ENCODE measurements around the gene UBN2. TPM values are rescaled to one million over a fixed set of nuclear protein-coding genes. Genes with fewer than 3 reads are reported as not detected.
"Not testable (repeated sequence)": the region's sequence is repeated elsewhere in the genome, so short reads cannot be mapped to it uniquely, and the experiment has no call there.

UBN2 gene
- total RNA-seq = 20.0 TPM

DNA sequence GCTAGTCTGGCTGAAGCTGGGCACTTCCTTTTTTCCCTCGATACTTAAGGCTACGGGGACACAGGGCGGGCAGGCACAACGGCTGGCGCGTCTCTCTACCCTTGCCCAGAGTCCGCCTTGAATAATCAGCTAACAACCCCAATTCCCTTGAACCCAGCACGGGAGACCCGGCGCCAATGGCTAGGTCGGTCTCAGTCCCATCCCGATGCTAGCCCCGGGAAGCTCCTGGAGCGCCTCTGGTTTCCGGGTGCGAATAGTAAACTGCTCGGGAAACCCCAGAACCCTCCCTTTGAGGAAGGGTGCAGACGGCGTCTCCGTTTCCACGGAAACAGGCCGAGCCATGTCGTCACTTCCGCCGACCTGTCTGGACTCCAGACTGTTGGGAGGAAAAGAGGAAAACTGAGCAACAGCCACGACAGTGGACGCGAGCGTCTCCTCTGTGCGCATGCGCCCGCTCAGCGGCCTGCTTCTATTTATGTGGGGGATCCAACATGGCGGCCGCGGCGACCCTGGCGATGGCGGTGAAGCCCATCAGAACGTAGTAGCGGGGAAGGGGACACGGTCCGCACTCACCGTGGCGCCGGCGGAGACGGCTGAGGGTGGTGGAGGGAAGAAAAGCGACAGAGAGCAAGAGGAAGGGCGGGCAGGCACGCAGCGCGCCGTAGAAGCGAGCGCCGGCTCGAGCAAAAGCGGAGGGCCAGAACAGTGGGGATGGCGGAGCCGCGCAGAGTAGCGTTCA, at the start of gene UBN2:
TSS of gene UBN2 (plus strand) at position 464 of the 739 bp plus-strand sequence. CDS start at position 712, 248 bp downstream.
- DNase-seq = peak; percentile 99

DNA sequence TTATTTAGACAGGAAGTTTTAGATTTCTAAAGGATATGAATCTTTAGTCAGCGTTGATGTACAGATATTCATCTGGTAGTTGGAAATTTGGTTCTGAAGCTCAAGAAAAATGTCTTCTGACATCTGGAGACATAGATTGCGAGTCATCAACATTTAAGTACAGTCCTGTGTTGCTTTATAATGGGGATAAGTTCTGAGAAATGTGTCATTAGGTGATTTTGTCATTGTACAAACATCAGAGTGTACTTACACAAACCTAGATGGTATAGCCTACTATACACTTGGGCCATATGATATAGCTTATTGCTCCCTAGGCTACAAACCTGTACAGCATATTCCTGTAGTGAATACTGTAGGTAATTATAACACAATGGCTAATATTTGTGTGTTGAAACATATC, 49.6 kb upstream of the UBN2 start:
- no peak for DNase-seq

DNA sequence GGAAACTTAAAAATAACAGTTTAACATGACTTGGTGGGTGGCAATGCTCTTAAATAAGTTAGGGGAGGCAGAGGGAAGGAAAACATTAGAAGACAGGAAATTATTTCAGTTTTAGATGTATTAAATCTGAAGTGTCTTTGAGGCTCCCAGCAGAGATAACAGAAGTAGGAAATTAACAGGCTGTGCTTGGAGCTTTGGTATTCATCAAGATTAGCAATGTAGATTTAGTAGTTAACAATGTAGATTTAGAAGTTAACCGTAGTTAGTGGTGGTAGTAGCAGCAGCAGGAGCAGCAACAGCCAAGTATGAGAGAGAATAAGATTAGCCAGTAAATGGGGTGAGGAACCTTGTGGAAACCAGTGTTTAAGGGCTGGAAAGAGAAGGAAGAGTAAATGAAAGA, 48.7 kb upstream of the UBN2 start:
- DNase-seq = no peak

DNA sequence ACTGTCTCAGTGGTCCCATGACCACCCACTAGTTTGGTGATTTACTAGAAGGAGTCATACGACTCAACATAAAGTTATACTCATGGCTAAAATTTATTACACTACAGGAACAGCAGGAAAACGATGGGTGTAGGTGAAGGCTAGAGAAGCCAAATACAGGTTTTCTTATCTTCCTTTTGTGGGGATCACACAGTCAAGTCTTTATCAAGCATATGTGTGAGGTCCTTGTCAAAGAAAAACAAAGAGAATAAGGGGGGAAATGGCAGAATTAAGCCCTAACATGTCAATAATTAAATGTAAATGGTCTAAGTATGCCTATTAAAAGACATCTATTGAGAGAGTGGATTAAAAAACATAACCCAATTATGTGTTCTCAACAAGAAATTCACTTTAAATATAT, 47.8 kb upstream of the UBN2 start:
- no peak for DNase-seq

DNA sequence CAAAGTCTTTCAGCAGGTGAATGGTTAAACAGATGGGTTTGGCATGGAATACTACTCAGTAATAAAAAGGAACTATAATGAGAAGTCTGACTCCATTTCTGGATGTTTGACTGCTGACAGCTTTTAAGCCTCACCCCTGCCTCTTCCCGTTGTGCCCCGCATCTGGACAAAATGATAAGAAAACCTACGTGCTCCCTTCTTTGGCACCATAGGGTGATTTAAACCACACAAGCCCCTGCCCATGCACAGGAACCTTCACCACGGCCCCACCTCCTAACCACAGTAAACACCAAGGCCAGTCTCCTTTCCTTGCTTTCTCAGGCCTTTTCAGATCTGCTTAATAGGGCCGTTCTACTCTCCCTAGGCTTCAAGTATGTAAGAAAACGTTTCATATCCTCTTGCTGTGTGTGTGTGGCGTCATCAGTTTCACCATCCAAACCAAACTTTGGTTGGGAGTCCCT, 47.1 kb upstream of the UBN2 start:
- peak; percentile 1 for DNase-seq

DNA sequence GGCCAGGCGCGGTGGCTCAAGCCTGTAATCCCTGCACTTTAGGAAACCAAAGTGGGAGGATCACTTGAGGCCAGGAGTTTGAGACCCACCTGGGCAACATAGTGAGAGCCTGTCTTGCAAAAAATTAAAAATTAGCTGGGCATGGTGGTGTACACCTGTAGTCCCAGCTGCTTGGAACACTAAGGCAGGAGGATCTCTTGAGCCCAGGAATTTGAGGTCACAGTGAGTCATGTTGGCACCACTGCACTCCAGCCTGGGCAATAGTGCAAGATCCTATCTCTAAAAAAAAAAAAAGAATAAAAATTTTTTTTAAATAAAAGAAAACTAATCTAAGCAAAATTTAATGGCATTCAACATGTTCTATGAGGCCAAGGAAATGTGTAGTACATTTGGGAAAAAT, 44.9 kb upstream of the UBN2 start:
- no peak for DNase-seq

DNA sequence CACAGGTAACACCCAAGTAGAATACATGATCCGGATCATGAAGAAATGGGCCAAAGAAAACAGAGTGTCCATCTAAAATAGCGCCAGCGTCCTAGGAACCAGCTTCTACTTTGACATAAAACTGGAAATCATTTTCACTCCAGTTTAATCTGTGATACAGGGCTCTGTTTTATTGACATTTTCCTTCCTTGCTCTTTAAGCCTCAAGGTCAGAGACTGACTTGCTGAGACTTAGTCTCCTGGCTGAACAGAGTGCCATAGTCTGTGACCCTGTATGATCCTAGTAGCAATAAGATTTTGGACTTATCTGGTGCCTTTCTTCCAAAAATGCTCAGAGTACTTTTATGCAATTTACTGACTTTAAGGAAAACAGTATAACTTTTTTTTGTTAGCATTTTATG, 41.7 kb upstream of the UBN2 start:
- no peak for DNase-seq

DNA sequence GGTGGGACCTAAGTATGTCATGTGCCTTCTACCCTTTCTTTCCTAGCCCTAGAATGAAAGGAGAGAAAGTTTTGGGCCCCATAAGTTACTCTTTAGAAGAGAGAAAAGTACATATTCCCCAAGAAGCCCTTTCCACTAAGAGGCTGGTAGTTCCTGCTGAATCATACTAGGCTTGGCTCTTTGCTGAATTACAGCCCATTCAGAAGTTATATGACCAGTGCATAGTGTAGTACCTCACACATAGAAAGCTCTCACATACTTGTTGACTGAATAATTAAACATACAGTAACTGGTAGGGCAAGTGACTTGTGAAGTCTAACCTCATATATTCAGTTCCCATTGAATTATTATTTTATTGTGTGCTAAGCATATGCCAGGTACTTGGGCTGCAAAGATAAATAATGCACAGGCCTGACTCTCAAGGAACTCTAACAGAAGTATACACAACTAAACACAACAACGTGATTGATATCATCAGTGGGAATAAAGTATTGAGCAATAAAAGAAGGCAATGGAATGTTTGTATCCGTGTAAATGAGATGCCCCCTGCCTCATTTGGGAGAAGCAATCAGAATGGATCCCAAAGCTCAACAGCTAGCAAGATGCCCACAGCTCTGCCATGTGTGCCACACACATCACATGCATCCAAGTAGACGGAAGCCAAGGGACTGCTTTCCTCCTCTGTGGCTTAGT, 38.9 kb upstream of the UBN2 start:
- no peak for DNase-seq

DNA sequence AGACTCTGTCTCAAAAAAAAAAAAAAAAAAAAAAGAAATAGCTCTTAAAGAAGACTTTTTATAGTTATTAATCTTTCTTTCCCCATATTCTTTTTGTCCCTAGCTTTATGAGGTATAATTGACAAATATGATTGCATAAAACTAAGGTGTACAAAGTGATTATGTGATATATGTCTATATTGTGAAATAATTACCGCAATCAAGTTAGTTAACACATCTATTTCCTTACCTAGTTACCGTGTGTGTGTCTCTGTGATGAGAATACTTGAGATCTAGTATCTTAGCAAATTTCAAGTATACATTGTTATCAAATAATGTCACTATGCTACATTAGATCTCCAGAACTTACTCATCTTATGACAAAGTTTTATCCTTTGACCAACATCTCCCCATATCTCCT, 30.7 kb upstream of the UBN2 start:
- DNase-seq = no peak

DNA sequence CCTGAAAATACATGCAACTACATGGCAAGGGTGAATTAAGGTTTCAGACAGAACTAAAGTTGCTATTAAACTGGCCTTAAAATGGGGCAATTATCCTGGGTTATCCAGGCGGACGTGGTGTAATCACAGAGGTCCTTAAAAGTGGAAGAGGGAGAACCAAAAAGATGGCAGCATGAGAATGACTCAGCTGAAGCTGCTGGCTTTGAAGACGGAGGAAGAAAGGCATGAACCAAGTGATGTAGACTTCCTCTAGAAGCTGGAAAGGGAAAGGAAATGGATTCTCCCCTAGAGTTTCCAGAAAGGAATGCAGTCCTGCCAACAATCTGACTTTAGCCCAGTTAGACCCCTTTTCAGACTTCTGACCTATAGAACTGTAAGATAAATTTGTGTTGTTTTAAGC, 27.0 kb upstream of the UBN2 start:
- DNase-seq = no peak

DNA sequence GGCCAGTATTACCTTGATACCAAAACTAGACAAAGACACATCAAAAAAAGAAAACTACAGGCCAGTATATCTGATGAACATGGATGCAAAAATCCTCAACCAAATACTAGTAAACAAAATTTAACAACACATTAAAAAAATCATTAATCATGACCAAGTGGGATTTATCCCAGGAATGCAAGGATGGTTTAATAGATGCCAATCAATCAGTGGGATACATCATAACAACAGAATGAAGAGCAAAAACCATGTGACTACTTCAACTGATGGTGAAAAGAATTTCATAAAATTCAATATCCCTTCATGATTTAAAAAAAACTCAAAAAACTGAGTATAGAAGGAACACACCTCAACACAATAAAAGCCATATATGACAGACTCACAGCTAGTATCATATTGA, 25.2 kb upstream of the UBN2 start:
- no peak for DNase-seq

DNA sequence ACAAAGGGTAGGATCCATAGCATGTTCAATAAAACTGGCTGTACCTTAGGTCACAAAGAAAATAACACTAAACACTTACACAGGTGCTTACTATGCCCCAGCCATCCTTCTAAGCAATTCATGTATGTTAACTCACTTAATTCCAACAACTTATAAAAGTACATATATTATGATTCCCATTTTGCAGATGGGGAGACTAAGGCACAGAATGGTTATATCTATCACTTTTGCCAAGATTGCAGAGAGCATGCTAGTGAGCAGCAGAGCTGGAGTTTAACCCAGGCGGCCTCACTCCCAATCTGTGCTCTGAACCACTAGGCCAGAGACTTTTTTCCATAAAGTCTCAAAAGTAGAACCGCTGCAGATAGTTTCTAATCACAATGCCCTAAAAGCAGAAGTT, 18.9 kb upstream of the UBN2 start:
- DNase-seq = no peak

DNA sequence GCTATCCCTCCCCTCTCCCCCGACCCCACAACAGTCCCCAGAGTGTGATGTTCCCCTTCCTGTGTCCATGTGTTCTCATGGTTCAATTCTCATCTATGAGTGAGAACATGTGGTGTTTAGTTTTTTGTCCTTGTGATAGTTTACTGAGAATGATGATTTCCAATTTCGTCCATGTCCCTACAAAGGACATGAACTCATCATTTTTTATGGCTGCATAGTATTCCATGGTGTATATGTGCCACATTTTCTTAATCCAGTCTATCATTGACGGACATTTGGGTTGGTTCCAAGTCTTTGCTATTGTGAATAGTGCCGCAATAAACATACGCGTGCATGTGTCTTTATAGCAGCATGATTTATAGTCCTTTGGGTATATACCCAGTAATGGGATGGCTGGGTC, 17.5 kb upstream of the UBN2 start:
- not testable (repeated sequence) for DNase-seq

DNA sequence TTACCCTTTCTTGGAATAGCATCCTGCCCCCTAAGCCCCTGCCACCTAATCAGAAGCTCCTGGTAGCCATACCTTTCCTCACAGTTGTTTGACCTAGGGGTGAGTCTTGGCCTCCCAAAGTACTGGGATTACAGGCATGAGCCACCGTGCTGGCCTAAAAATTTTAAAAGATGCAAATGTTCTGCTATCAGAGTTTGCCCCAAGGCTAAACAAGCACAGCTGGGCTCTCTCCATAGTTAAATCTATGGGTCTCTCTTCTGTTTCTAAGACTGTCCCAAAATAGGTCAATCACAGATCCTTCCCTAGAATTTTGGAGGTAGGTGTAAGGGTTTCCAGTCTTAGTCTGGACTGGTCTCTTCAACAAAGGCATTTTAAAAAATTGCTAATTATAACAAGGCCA, 12.9 kb upstream of the UBN2 start:
- no peak for DNase-seq

DNA sequence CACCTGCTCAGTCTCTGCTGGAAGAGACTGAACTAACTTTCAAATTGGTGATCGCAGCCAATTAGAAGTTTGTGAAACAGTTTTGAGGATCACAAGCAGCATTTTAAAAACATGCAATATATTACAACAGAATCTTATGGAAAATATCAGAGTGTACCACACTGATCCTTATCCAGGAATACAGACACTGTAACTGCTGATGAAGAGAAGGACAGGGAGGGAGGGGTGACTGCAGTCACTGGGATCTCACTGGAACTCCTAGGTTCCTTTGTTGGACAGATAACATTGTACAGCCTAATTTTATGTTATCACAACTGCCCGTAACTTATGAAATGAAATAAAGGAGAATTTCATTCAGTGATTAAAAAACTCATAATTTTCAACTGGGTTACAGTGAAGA, 6.8 kb upstream of the UBN2 start:
- DNase-seq = no peak

DNA sequence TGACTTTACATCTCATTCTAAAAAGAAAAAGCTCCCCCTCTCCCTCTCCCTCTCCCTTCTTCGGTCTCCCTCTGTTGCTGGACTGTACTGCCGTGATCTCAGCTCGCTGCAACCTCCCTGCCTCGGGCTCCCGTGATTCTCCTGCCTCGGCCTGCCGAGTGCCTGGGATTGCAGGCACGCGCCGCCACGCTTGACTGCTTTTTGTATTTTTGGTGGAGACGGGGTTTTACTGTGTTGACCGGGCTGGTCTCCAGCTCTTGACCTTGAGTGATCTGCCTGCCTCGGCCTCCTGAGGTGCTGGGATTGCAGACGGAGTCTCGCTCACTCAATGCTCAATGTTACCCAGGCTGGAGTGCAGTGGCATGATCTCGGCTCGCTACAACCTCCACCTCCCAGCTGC, 6.2 kb upstream of the UBN2 start:
- DNase-seq = not testable (repeated sequence)

DNA sequence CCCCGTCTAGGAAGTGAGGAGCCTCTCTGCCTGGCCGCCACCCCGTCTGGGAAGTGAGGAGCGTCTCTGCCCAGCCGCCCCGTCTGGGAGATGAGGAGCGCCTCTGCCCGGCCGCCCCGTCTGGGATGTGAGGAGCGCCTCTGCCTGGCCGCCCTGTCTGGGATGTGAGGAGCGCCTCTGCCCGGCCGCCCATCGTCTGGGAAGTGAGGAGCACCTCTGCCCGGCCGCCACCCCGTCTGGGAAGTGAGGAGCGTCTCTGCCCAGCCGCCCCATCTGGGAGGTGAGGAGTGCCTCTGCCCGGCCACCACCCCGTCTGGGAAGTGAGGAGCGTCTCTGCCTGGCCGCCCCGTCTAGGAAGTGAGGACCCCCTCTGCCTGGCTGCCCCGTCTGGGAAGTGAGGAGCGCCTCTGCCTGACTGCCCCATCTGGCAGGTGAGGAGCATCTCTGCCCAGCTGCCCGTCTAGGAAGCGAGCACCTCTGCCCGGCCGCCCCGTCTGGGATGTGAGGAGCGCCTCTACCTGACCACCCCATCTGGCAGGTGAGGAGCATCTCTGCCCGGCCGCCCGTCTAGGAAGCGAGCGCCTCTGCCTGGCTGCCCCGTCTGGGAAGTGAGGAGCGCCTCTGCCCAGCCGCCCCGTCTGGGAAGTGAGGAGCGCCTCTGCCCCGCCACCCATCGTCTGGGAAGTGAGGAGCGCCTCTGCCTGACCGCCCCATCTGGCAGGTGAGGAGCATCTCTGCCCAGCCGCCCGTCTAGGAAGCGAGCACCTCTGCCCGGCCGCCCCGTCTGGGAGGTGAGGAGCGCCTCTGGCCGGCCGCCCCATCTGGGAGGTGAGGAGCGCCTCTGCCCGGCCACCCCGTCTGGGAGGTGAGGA, 5.5 kb upstream of the UBN2 start:
- not testable (repeated sequence) for DNase-seq

DNA sequence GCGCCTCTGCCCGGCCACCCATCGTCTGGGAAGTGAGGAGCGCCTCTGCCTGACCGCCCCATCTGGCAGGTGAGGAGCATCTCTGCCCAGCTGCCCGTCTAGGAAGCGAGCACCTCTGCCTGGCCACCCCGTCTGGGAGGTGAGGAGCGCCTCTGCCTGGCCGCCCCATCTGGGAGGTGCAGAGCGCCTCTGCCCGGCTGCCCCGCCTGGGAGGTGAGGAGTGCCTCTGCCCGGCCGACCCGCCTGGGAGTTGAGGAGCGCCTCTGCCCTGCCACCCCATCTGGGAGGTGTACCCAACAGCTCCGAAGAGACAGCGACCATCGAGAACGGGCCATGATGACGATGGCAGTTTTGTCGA, 4.9 kb upstream of the UBN2 start:
- DNase-seq = not testable (repeated sequence)

DNA sequence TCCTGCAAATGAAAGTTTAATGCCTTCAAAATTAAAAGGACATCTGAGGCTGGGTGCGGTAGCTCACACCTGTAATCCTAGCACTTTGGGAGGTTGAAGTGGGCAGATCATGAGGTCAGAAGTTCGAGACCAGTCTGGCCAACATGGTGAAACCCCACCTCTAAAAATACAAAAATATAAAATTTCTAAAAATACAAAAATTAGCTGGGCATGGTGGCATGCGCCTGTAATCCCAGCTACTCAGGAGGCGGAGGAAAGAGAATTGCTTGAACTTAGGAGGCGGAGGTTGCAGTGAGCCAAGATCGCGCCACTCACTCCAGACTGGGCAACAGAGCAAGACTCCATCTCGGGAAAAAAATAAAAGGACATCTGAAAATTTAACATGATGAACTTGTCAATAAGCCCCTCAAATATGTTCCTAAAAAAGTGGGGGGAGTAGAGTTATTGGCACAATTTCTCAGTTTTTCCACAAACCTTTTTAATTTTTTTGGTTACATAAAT, 4.0 kb upstream of the UBN2 start:
- DNase-seq = not testable (repeated sequence)

DNA sequence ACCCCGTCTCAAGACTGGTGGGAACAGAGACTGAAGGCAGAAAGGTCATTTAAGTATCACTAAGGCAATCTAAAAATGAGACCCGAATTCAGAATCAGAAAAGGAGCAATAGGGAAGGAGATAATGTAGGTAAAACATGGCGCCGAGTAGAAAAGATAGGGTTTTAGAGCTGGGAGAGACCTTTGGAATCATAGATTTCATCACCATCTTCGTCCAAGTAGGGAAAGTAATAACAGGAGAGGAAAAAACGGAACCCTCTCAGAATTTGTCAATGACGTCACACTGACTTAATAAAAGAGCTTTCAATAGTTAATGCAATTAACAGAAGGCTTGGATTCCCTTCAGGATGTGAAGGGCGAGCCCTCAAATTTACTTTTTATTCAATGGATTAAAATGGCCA, 1.0 kb upstream of the UBN2 start:
- DNase-seq = no peak

DNA sequence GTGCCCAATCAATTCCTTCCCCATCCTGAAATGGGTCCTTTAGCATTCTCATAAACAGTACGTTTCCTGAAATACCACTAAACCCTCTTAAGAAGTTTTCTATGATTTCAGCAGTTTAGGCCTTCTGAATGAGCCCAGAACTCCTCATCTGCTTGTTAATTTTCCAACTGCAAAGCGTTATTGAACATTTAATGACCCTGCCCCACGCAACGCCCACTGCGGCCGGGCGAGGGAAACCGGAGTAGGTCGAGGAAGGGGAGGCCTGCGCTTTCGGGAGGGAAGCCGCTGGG, 608 bp upstream of the UBN2 start:
- no peak for DNase-seq

DNA sequence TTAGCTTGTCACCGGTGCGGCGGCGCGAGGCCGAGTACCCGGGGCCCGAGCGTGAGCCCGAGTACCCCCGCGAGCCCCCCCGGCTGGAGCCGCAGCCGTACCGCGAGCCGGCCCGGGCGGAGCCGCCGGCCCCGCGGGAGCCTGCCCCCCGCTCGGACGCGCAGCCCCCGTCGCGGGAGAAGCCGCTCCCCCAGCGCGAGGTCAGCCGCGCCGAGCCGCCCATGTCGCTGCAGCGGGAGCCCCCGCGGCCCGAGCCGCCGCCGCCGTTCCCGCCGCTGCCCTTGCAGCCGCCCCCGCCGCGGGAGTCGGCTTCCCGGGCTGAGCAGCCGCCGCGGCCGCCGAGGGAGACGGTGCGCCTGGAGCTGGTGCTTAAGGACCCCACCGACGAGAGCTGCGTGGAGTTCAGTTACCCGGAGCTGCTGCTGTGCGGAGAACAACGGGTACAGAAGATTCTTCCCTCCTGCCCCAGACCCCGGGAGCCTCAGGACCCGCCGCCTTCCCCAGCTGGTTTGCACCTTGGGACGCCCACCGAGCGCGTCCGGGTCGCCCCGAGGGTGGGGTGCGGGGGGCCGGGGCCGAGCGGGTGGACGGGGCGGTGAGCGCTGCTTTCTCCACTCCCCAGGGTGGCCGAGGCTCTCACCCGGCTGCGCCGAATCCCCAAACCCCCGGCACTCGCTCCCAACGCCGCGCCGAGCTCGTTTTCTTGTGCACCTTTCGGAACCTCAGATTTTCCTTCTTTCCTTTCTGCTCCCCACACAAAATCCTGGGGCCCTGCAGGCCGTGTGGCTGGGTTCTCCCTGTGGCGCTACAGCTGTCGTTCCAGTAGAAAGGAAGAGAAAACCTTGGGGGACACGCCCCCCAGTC, 708 bp downstream of the UBN2 start:
- DNase-seq = peak; percentile 36

Measured in tongue (tissue), 2 donors.